NCI-H128 (cell line): ENCODE data around the gene SLC1A7.

ENCODE experiments used
- DNase-seq: peaks from one replicate; lab custom pipeline; 2025; ENCODE audit not compliant: unreplicated experiment; lab: John Stamatoyannopoulos, UW

The SLC1A7 gene

GRCh38 chr1:53062708-53063591 lies 79.5 kb downstream of the SLC1A7 start:
- no peak for DNase-seq

- DNase-seq = no peak
Observed at GRCh38 chr1:53061859-53062707, 80.4 kb downstream of the SLC1A7 start, which contains the start of gene PODN. TSS of gene PODN (plus strand) at chr1:53062213. CDS start at chr1:53069856, 7,643 bp downstream.

GRCh38 chr1:53061123-53061858 lies 81.1 kb downstream of the SLC1A7 start:
- no peak for DNase-seq

- no peak for DNase-seq
Observed at GRCh38 chr1:53060579-53060978, 81.9 kb downstream of the SLC1A7 start.

GRCh38 chr1:53057127-53057526 lies 85.3 kb downstream of the SLC1A7 start:
- no peak for DNase-seq

- DNase-seq = no peak
Observed at GRCh38 chr1:53051676-53052075, 90.8 kb downstream of the SLC1A7 start.

- no peak for DNase-seq
Observed at GRCh38 chr1:53050310-53050709, 92.1 kb downstream of the SLC1A7 start.

GRCh38 chr1:53049574-53049967 lies 92.9 kb downstream of the SLC1A7 start:
- no peak for DNase-seq

- DNase-seq = no peak
Observed at GRCh38 chr1:53048960-53049573, 93.4 kb downstream of the SLC1A7 start.

GRCh38 chr1:53047737-53048736 lies 94.4 kb downstream of the SLC1A7 start:
- peak; percentile 38 for DNase-seq

GRCh38 chr1:53046930-53047329 lies 95.5 kb downstream of the SLC1A7 start:
- no peak for DNase-seq

- DNase-seq = no peak
Observed at GRCh38 chr1:53044926-53045325, 97.5 kb downstream of the SLC1A7 start.

GRCh38 chr1:53043271-53043670 lies 99.2 kb downstream of the SLC1A7 start:
- DNase-seq = no peak

GRCh38 chr1:53038566-53038965 lies 103.9 kb downstream of the SLC1A7 start:
- DNase-seq = no peak
